ENCODE results near the gene SLC34A1.

DNA sequence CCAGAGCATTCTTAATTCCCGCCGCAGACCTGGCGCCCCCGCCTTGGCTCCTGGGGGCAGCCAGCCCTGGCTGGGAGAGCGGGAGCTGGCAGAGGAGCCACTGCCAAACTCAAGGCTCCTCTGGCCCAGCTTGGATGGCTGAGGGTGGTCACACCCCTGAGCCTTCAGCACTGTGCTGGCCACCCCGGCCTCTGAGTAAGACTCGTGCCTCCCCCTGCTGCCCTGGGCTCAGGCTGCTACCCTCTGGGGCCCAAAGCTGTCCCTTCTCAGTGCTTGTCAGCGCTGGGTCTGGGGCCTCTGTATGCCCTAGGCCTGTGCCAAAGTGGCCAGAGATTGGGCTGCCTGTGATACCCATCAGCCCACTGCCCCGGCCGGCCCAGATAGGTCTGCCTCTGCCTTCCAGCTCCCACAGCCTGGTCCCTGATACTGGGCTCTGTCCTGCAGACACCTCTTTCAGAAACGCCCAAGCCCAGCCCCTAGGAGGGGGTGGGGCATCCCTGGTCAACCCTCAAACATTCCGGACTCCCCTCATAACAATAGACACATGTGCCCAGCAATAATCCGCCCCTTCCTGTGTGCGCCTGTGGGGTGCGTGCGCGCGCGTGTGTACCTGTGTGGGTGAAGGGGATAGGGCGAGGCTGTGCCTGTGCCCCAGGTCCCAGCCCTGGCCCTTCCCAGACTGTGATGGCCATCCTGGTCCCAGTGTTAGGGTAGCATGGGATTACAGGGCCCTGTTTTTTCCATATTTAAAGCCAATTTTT is 58.0 kb downstream of the SLC34A1 start:
- TF ChIP-seq, protein P1, sequence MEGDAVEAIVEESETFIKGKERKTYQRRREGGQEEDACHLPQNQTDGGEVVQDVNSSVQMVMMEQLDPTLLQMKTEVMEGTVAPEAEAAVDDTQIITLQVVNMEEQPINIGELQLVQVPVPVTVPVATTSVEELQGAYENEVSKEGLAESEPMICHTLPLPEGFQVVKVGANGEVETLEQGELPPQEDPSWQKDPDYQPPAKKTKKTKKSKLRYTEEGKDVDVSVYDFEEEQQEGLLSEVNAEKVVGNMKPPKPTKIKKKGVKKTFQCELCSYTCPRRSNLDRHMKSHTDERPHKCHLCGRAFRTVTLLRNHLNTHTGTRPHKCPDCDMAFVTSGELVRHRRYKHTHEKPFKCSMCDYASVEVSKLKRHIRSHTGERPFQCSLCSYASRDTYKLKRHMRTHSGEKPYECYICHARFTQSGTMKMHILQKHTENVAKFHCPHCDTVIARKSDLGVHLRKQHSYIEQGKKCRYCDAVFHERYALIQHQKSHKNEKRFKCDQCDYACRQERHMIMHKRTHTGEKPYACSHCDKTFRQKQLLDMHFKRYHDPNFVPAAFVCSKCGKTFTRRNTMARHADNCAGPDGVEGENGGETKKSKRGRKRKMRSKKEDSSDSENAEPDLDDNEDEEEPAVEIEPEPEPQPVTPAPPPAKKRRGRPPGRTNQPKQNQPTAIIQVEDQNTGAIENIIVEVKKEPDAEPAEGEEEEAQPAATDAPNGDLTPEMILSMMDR (IDR thresholded peaks at IDR 0.05): no peak
- TF ChIP-seq POLR2A (IDR thresholded peaks at IDR 0.05): no peak

Data from uterus (tissue), 2 donors.